Ovary (tissue), 3 donors: Measurements from ENCODE around the gene SEC16B.

Experiments used
- EP300 ChIP-seq: sonication (generic); formaldehyde crosslinking; IDR thresholded peaks from one replicate; pipeline ENCODE4 v1.6.1; 2017; ENCODE audit warnings: antibody characterized with exemption
- TF ChIP-seq, protein P1 (sequence below), 3 donors: fragments of 450-650 bp in 2 of 3; fragments of 200-600 bp in 1 of 3; IDR thresholded peaks; one replicate each; pipeline versions ENCODE4 v1.5.1 to v1.8.0; 2016 to 2022; ENCODE audit warnings: antibody characterized with exemption in 3 of 3, mild to moderate bottlenecking in 1 of 3
- donor health status: DM: no; HTN: no; CAD: no.

DNA sequence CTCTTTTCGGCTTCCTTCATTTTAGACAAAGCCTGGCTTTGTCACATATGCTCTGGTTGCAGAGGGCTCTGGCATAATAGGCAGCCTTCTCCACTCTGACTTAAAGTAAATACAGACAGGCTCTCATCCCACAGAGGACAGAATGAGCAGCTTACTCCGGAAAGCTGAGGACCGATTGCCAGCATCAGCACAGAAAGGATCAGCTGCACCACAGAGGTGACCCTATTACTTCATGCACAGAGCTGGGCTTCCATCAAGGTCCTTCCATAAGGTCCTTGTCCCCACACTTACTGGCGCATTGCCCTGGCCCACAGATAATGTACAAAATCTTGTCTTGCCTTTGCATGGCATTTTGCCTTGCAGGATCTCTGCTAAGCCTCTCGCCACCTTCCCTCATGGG, 67.6 kb downstream of the SEC16B start:
- TF ChIP-seq, protein P1, sequence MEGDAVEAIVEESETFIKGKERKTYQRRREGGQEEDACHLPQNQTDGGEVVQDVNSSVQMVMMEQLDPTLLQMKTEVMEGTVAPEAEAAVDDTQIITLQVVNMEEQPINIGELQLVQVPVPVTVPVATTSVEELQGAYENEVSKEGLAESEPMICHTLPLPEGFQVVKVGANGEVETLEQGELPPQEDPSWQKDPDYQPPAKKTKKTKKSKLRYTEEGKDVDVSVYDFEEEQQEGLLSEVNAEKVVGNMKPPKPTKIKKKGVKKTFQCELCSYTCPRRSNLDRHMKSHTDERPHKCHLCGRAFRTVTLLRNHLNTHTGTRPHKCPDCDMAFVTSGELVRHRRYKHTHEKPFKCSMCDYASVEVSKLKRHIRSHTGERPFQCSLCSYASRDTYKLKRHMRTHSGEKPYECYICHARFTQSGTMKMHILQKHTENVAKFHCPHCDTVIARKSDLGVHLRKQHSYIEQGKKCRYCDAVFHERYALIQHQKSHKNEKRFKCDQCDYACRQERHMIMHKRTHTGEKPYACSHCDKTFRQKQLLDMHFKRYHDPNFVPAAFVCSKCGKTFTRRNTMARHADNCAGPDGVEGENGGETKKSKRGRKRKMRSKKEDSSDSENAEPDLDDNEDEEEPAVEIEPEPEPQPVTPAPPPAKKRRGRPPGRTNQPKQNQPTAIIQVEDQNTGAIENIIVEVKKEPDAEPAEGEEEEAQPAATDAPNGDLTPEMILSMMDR (IDR thresholded peaks at IDR 0.05) = no peak
- TF ChIP-seq EP300 = no peak
